ENCODE results near the gene TCF12. TPM values are rescaled to one million over a fixed set of nuclear protein-coding genes. Genes with fewer than 3 reads are reported as not detected.

The TCF12 gene
- total RNA-seq, 4 donors from 2014 or later, result 108 to 177 (median 148) TPM

DNA sequence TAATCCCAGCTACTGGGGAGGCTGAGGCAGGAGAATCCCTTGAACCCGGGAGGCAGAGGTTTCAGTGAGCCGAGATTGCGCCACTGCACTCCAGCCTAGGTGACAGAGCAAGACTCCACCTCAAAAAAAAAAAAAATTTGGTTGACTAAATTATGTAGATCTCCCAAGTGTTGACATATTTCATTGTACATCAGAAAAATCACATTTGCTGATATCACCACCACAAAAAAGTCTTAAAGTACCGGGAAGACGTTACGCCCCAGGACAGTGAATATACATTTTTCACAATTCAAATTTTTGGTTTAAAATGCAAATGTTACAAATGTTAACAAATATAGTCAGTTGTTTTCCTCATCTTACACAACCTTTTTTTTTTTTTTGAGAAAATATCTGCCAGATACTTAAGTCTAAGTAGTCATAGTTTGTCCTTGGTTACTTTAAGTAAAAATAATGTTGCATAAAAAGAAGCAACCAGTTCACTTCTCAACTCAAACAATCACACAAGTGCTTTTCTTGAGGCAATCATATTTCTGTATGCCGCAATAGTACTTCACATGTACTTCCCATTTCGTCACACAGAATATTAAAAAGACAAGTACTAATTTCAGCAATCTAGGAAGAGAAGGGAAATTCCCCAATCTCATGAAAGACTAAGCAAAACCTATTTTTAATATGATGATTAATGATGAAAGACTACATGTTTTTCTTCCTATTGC, 41.0 kb upstream of the TCF12 start:
- no peaks in the 10 kb centered on the region for H3K9me3 ChIP-seq
- H3K4me3 ChIP-seq, result no peak overlapping the region
- 86% methylated on average over 8 of the region's 8 CpGs for WGBS
- intact Hi-C loops (cut with DNase I), result no loop called here
- TF ChIP-seq, protein P1, sequence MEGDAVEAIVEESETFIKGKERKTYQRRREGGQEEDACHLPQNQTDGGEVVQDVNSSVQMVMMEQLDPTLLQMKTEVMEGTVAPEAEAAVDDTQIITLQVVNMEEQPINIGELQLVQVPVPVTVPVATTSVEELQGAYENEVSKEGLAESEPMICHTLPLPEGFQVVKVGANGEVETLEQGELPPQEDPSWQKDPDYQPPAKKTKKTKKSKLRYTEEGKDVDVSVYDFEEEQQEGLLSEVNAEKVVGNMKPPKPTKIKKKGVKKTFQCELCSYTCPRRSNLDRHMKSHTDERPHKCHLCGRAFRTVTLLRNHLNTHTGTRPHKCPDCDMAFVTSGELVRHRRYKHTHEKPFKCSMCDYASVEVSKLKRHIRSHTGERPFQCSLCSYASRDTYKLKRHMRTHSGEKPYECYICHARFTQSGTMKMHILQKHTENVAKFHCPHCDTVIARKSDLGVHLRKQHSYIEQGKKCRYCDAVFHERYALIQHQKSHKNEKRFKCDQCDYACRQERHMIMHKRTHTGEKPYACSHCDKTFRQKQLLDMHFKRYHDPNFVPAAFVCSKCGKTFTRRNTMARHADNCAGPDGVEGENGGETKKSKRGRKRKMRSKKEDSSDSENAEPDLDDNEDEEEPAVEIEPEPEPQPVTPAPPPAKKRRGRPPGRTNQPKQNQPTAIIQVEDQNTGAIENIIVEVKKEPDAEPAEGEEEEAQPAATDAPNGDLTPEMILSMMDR (IDR thresholded peaks at IDR 0.05), result no peak
- TF ChIP-seq POLR2AphosphoS5 (IDR thresholded peaks at IDR 0.05) (no peak), EP300 (IDR thresholded peaks at IDR 0.05) (no peak), POLR2A (IDR thresholded peaks at IDR 0.05; ENCODE audit: low read depth) (no peak)
- DNase-seq (ENCODE audit: extremely low spot score), result no peak
- no peak overlapping the region for H3K27ac ChIP-seq (replicated peaks in 1 of 4)
- peaks cover 0 to 6% (median 3%) of the 10 kb centered on the region in 4 donors for H3K4me1 ChIP-seq
- no peaks in the 10 kb centered on the region for H3K36me3 ChIP-seq
- H3K27me3 ChIP-seq, result no peaks in the 10 kb centered on the region

DNA sequence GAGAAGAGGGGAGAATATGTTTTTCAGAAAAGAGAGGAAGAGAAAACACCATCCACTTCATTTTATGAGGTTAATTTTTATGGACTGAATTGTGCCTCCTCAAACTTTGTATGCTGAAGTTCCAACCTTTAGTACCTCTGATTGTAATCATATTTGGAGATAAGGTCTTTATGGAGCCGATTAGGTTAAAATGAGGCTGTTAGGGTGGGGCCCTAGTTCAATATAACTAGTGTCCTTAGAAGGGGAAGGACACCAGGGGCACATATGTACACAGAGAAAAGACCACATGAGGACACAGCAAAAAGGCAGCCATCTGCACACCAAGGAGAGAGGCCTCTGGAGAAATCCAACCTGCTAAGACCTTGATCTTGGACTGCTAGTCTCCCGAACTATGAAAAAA, 38.9 kb upstream of the TCF12 start:
- TF ChIP-seq POLR2AphosphoS5 (IDR thresholded peaks at IDR 0.05) (no peak), POLR2A (IDR thresholded peaks at IDR 0.05; ENCODE audit: low read depth) (no peak), EP300 (IDR thresholded peaks at IDR 0.05) (no peak)
- TF ChIP-seq, protein P1 (IDR thresholded peaks at IDR 0.05), result no peak
- no peaks in the 10 kb centered on the region for H3K4me1 ChIP-seq
- H3K9me3 ChIP-seq, result no peaks in the 10 kb centered on the region
- no peaks in the 10 kb centered on the region for H3K36me3 ChIP-seq
- intact Hi-C loops (cut with DNase I), result no loop called here
- H3K4me3 ChIP-seq, result no peak overlapping the region
- no peaks in the 10 kb centered on the region for H3K27me3 ChIP-seq
- 89% methylated on average over 2 of the region's 2 CpGs for WGBS
- no peak overlapping the region for H3K27ac ChIP-seq (replicated peaks in 1 of 4)
- no peak for DNase-seq (ENCODE audit: extremely low spot score)

DNA sequence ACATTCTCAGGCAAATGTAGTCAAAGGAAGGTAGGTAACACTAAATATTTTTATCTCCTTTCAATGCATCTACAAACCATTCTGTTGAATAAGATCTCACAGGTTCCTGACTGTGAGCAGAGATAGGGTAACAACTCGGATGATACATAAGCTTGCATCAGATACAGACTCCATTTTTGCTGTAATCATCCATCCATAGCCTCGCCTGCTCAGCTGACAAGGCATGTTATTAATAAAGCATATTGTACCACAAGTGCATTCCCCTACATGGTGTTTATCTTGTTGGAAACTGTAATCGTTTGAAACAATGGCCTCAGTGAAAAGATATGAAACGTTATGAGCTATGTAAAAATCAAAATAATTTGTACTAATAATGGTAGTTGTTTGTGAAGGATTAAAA, 35.4 kb upstream of the TCF12 start:
- intact Hi-C loops (cut with DNase I), result no loop called here
- DNase-seq (ENCODE audit: extremely low spot score), result no peak
- no peaks in the 10 kb centered on the region for H3K27me3 ChIP-seq
- no peaks in the 10 kb centered on the region for H3K9me3 ChIP-seq
- peaks cover 14 to 16% (median 15%) of the 10 kb centered on the region in 4 donors for H3K4me1 ChIP-seq
- H3K36me3 ChIP-seq, result no peaks in the 10 kb centered on the region
- H3K27ac ChIP-seq (replicated peaks in 1 of 4), result no peak overlapping the region
- no peak for TF ChIP-seq EP300 (IDR thresholded peaks at IDR 0.05)
- TF ChIP-seq POLR2A (IDR thresholded peaks at IDR 0.05; ENCODE audit: low read depth), result no peak
- TF ChIP-seq, protein P1 (IDR thresholded peaks at IDR 0.05), result no peak
- no peak for TF ChIP-seq POLR2AphosphoS5 (IDR thresholded peaks at IDR 0.05)
- WGBS, result 82% methylated on average over 4 of the region's 4 CpGs
- H3K4me3 ChIP-seq, result no peak overlapping the region

DNA sequence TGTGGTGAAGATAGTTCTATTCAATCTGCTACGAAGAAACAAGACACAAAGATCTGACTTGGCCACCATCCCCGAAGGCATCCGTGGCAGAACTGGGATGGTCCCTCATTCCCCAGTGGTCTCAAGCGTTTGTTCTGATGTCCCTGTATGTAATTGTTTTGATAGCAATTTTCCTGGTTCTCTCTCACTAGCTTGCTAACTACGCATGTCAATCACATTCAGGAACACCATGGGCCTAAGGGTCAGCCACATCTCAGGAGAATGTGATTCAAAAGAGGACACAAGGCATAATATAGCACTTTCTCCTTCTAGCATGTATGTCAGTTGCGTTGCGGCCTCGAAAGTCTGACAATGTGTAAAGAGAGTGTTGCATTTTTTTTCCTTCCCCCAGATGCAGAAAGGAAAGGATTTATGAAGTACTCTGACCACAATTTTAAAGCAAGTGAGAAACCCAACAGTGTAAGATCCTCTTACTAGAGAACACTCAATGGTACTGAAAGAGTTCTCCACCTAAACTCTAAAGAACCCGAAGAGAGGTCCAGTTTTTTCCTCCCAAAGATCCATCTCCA, 32.0 kb upstream of the TCF12 start:
- Histone ChIP-seq H3K9me3 (no peaks in the 10 kb centered on the region), H3K27ac (replicated peaks in 1 of 4) (peak overlapping the region; percentile 94 to 99 (median 96)), H3K4me1 (peaks cover 21 to 25% (median 22%) of the 10 kb centered on the region in 4 donors), H3K36me3 (peaks cover 0 to 4% (median 0%) of the 10 kb centered on the region in 4 donors), H3K4me3 (peak overlapping the region; percentile 68 to 81 (median 74)), H3K27me3 (no peaks in the 10 kb centered on the region)
- WGBS, result 45% methylated on average over 9 of the region's 9 CpGs
- no peak for TF ChIP-seq EP300 (IDR thresholded peaks at IDR 0.05)
- intact Hi-C loops (cut with DNase I), result loop anchor here (5.0 kb wide), 1 partner anchor 154 kb away; the partner anchor contains the start of gene ZNF280D
- DNase-seq (ENCODE audit: extremely low spot score), result no peak

DNA sequence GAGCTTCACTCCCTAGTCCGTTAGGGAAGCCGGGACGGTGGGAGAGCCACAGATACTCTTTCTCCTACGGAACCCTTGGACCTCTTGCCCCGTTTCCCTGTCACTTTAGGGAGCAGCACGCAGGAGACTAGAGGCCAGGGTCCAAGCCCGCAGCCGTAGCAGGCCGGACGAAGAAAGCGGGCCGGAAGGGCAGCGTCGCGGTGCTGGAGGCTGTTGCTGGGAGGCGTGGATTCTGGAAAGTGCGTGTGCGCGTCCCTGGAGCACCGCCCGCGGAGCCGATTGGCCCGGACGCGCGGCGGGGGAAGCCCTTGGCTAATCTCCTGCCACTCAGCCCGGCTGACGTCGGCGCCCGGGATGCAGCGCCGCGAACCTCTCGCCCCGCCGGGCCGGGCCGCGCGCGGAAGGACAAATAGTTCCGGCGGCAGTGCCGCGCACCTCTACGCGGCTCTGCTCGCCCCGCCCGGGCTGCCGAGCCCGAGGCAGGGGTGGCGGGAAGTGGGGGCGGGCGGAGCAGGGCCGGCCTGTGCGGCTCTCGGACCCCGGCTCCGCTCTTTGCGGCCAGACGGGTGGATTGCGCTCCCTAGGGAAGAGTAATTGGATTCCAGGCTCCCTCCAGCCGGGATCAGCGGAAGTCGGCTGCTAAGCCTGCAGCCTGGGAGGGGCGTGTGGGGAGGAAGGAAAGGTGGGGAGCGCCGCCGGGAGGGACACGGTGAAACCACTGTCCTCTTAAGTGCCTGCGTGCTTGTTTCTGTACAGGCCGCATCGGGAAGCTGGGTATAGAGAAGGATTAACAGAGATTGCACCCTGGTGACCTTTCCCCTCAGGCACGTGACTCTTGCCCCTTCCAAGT, 31.3 kb upstream of the TCF12 start:
- peak; percentile 95 for DNase-seq (ENCODE audit: extremely low spot score)
- Histone ChIP-seq H3K36me3 (peaks cover 0 to 4% (median 0%) of the 10 kb centered on the region in 4 donors), H3K4me3 (peak overlapping the region; percentile 68 to 81 (median 74)), H3K27me3 (no peaks in the 10 kb centered on the region), H3K4me1 (peaks cover 21 to 25% (median 22%) of the 10 kb centered on the region in 4 donors), H3K9me3 (no peaks in the 10 kb centered on the region), H3K27ac (replicated peaks in 1 of 4) (peak overlapping the region; percentile 94 to 99 (median 96))
- TF ChIP-seq POLR2A (IDR thresholded peaks at IDR 0.05; ENCODE audit: low read depth) (peak; percentile 49), POLR2AphosphoS5 (IDR thresholded peaks at IDR 0.05) (peak; percentile 92 to 96), EP300 (IDR thresholded peaks at IDR 0.05) (no peak)
- TF ChIP-seq, protein P1 (IDR thresholded peaks at IDR 0.05), result no peak
- WGBS, result under 1% methylated on average over 20 of the region's 78 CpGs
- intact Hi-C loops (cut with DNase I), result loop anchor here (1.0 to 5.0 kb wide), 2 partner anchors 31 to 155 kb away; partner anchors contain the start of genes TCF12 and ZNF280D

Measured in esophagus muscularis mucosa (tissue), 4 donors.